ENCODE data around the gene HERC4. TPM values are rescaled to one million over a fixed set of nuclear protein-coding genes. Genes with fewer than 3 reads are reported as not detected.

HERC4 gene
- polyA plus RNA-seq, 1 donor from 2014 or later: 45.6 TPM

DNA sequence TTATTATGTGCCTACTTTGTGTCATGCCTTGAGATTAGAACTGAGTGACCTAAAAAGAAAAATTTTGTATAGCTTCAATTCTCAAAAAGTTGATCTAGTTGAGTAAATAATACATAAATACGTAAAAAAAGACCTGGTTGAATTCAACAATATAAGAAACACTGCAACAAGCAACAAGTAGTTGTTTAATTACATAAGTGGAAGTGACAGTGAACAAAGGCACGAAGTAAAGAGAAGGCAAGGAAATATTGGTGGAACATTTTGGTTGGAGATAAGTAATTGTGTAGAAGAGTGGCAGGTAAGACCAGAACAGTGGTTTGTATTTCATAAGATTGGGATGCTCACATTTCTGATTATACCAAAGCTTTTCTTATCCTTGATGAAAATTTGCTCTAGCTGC, 26.0 kb upstream of the HERC4 start:
- no peaks in the 10 kb centered on the region for H3K79me2 ChIP-seq (replicated peaks; ENCODE audit: insufficient read depth, low read length)
- no peak overlapping the region for H2AFZ ChIP-seq (ENCODE audit: low read depth, low read length)
- H3K4me2 ChIP-seq (ENCODE audit: low read length): no peak overlapping the region
- no peaks in the 10 kb centered on the region for H4K20me1 ChIP-seq (ENCODE audit: insufficient read depth)
- H3K9me2 ChIP-seq (ENCODE audit: insufficient read depth, low read length): no peaks in the 10 kb centered on the region
- no peak overlapping the region for H3K27ac ChIP-seq (ENCODE audit: low read length)
- H3K36me3 ChIP-seq (ENCODE audit: insufficient read depth, low read length): no peaks in the 10 kb centered on the region
- no peaks in the 10 kb centered on the region for H3K27me3 ChIP-seq (ENCODE audit: insufficient read depth, low read depth, low read length)
- TF ChIP-seq TAF1 (IDR thresholded peaks at IDR 0.05; ENCODE audit: low read depth): no peak
- no peak for TF ChIP-seq SMC3 (conservative IDR thresholded peaks at IDR 0.05; ENCODE audit: poor library complexity)
- no peak for TF ChIP-seq EZH2 (IDR thresholded peaks at IDR 0.05; ENCODE audit: borderline replicate concordance, insufficient read depth, low read length, poor library complexity, severe bottlenecking)
- no peak for TF ChIP-seq MXI1 (conservative IDR thresholded peaks at IDR 0.05; ENCODE audit: poor library complexity, severe bottlenecking)
- TF ChIP-seq POLR2AphosphoS5 (IDR thresholded peaks at IDR 0.05): no peak
- TF ChIP-seq RAD21 (conservative IDR thresholded peaks at IDR 0.05): no peak
- TF ChIP-seq EP300 (conservative IDR thresholded peaks at IDR 0.05; ENCODE audit: poor library complexity, severe bottlenecking): no peak
- TF ChIP-seq, protein P1, sequence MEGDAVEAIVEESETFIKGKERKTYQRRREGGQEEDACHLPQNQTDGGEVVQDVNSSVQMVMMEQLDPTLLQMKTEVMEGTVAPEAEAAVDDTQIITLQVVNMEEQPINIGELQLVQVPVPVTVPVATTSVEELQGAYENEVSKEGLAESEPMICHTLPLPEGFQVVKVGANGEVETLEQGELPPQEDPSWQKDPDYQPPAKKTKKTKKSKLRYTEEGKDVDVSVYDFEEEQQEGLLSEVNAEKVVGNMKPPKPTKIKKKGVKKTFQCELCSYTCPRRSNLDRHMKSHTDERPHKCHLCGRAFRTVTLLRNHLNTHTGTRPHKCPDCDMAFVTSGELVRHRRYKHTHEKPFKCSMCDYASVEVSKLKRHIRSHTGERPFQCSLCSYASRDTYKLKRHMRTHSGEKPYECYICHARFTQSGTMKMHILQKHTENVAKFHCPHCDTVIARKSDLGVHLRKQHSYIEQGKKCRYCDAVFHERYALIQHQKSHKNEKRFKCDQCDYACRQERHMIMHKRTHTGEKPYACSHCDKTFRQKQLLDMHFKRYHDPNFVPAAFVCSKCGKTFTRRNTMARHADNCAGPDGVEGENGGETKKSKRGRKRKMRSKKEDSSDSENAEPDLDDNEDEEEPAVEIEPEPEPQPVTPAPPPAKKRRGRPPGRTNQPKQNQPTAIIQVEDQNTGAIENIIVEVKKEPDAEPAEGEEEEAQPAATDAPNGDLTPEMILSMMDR (IDR thresholded peaks at IDR 0.05; ENCODE audit: poor library complexity, severe bottlenecking): no peak
- TF ChIP-seq, protein P2, sequence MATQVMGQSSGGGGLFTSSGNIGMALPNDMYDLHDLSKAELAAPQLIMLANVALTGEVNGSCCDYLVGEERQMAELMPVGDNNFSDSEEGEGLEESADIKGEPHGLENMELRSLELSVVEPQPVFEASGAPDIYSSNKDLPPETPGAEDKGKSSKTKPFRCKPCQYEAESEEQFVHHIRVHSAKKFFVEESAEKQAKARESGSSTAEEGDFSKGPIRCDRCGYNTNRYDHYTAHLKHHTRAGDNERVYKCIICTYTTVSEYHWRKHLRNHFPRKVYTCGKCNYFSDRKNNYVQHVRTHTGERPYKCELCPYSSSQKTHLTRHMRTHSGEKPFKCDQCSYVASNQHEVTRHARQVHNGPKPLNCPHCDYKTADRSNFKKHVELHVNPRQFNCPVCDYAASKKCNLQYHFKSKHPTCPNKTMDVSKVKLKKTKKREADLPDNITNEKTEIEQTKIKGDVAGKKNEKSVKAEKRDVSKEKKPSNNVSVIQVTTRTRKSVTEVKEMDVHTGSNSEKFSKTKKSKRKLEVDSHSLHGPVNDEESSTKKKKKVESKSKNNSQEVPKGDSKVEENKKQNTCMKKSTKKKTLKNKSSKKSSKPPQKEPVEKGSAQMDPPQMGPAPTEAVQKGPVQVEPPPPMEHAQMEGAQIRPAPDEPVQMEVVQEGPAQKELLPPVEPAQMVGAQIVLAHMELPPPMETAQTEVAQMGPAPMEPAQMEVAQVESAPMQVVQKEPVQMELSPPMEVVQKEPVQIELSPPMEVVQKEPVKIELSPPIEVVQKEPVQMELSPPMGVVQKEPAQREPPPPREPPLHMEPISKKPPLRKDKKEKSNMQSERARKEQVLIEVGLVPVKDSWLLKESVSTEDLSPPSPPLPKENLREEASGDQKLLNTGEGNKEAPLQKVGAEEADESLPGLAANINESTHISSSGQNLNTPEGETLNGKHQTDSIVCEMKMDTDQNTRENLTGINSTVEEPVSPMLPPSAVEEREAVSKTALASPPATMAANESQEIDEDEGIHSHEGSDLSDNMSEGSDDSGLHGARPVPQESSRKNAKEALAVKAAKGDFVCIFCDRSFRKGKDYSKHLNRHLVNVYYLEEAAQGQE (IDR thresholded peaks at IDR 0.05; ENCODE audit: borderline replicate concordance): no peak
- H3K9me3 ChIP-seq (ENCODE audit: low read length): no peaks in the 10 kb centered on the region
- H3K4me3 ChIP-seq (ENCODE audit: low read length): no peak overlapping the region
- H3F3A ChIP-seq (ENCODE audit: insufficient read depth, low read length, poor library complexity, severe bottlenecking): no peaks in the 10 kb centered on the region
- no peak overlapping the region for H3K9ac ChIP-seq (ENCODE audit: low read length)

DNA sequence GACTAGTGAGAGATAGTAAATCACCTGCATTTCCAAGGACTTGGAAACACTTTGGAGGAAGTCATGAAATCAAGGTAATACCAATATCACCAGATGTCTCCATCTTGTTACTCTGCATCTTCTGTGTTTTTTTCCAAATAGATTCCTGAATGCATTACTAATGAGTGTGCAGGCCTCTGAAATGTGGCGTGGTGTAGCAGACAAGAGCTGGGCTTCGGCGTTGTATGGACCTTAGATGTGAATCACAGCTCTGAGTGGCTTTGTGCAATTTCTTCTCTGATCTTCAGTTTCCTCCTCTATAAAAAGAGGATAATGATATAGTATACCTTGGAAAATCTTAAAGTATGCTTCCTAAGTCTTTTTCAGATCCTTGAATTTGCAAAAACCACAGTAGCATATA, 24.7 kb upstream of the HERC4 start:
- Histone ChIP-seq H4K20me1 (ENCODE audit: insufficient read depth) (no peaks in the 10 kb centered on the region), H3K9ac (ENCODE audit: low read length) (no peak overlapping the region), H3K9me2 (ENCODE audit: insufficient read depth, low read length) (no peaks in the 10 kb centered on the region), H3K4me3 (ENCODE audit: low read length) (no peak overlapping the region), H3K27ac (ENCODE audit: low read length) (no peak overlapping the region), H3K9me3 (ENCODE audit: low read length) (no peaks in the 10 kb centered on the region), H3K36me3 (ENCODE audit: insufficient read depth, low read length) (no peaks in the 10 kb centered on the region), H3F3A (ENCODE audit: insufficient read depth, low read length, poor library complexity, severe bottlenecking) (no peaks in the 10 kb centered on the region), H3K27me3 (ENCODE audit: insufficient read depth, low read depth, low read length) (no peaks in the 10 kb centered on the region), H2AFZ (ENCODE audit: low read depth, low read length) (no peak overlapping the region), H3K4me2 (ENCODE audit: low read length) (no peak overlapping the region), H3K79me2 (replicated peaks; ENCODE audit: insufficient read depth, low read length) (no peaks in the 10 kb centered on the region)
- no peak for TF ChIP-seq SMC3 (conservative IDR thresholded peaks at IDR 0.05; ENCODE audit: poor library complexity)
- no peak for TF ChIP-seq TAF1 (IDR thresholded peaks at IDR 0.05; ENCODE audit: low read depth)
- TF ChIP-seq, protein P1 (IDR thresholded peaks at IDR 0.05; ENCODE audit: poor library complexity, severe bottlenecking): no peak
- TF ChIP-seq RAD21 (conservative IDR thresholded peaks at IDR 0.05): no peak
- no peak for TF ChIP-seq MXI1 (conservative IDR thresholded peaks at IDR 0.05; ENCODE audit: poor library complexity, severe bottlenecking)
- TF ChIP-seq EP300 (conservative IDR thresholded peaks at IDR 0.05; ENCODE audit: poor library complexity, severe bottlenecking): no peak
- no peak for TF ChIP-seq POLR2AphosphoS5 (IDR thresholded peaks at IDR 0.05)
- TF ChIP-seq, protein P2 (IDR thresholded peaks at IDR 0.05; ENCODE audit: borderline replicate concordance): no peak
- no peak for TF ChIP-seq EZH2 (IDR thresholded peaks at IDR 0.05; ENCODE audit: borderline replicate concordance, insufficient read depth, low read length, poor library complexity, severe bottlenecking)
